HEK293T (cell line): ENCODE data around the gene RNF7.

Experiments used
- BHLHE40 ChIP-seq: fragments of 450-650 bp; IDR thresholded peaks from 2 replicates; pipeline ENCODE4 v1.6.1; 2016; ENCODE audit warnings: mild to moderate bottlenecking, moderate library complexity, borderline replicate concordance
- FOXM1 ChIP-seq: fragments of 450-650 bp; IDR thresholded peaks from 2 replicates; pipeline ENCODE4 v1.6.1; 2017; ENCODE audit warnings: mild to moderate bottlenecking, borderline replicate concordance
- SP1 ChIP-seq: fragments of 450-650 bp; IDR thresholded peaks from 2 replicates; pipeline ENCODE4 v1.6.1; 2017

- TF ChIP-seq FOXM1 (no peak), BHLHE40 (no peak), SP1 (no peak)
Measured at GRCh38 chr3:141773676-141774075, 35.6 kb downstream of the RNF7 start.
